ENCODE data around the gene RAB27A. TPM values are rescaled to one million over a fixed set of nuclear protein-coding genes. Genes with fewer than 3 reads are reported as not detected.

The RAB27A gene
- total RNA-seq, 4 donors from 2014 or later, result 8.3 to 30.8 (median 18.2) TPM

DNA sequence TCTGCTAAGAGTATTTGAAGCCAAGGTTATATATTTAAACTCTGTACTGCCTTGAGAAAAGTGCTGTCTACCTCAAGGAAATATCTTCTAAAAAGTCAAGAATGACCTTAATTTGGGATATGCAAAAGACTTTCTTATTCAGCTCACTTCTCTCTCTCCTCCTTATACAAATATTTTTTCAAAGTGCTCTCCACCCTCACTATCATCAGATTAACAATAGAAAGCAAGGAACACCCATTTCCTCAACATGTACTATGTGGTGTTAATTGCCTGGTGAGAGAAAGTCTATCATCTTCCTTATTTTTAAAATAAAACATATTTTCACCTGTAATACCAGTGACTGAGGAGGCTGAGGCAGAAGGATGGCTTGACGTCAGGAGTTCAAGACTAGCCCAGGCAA lies 48.4 kb downstream of the RAB27A start:
- DNase-seq, result no peak
- Histone ChIP-seq H3K4me3 (no peak overlapping the region), H3K4me1 (no peaks in the 10 kb centered on the region), H3K9me3 (no peaks in the 10 kb centered on the region), H3K27ac (no peak overlapping the region), H3K27me3 (no peaks in the 10 kb centered on the region), H3K36me3 (no peaks in the 10 kb centered on the region)
- TF ChIP-seq POLR2A (IDR thresholded peaks at IDR 0.05), result no peak
- TF ChIP-seq, protein P1, sequence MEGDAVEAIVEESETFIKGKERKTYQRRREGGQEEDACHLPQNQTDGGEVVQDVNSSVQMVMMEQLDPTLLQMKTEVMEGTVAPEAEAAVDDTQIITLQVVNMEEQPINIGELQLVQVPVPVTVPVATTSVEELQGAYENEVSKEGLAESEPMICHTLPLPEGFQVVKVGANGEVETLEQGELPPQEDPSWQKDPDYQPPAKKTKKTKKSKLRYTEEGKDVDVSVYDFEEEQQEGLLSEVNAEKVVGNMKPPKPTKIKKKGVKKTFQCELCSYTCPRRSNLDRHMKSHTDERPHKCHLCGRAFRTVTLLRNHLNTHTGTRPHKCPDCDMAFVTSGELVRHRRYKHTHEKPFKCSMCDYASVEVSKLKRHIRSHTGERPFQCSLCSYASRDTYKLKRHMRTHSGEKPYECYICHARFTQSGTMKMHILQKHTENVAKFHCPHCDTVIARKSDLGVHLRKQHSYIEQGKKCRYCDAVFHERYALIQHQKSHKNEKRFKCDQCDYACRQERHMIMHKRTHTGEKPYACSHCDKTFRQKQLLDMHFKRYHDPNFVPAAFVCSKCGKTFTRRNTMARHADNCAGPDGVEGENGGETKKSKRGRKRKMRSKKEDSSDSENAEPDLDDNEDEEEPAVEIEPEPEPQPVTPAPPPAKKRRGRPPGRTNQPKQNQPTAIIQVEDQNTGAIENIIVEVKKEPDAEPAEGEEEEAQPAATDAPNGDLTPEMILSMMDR (IDR thresholded peaks at IDR 0.05), result no peak

DNA sequence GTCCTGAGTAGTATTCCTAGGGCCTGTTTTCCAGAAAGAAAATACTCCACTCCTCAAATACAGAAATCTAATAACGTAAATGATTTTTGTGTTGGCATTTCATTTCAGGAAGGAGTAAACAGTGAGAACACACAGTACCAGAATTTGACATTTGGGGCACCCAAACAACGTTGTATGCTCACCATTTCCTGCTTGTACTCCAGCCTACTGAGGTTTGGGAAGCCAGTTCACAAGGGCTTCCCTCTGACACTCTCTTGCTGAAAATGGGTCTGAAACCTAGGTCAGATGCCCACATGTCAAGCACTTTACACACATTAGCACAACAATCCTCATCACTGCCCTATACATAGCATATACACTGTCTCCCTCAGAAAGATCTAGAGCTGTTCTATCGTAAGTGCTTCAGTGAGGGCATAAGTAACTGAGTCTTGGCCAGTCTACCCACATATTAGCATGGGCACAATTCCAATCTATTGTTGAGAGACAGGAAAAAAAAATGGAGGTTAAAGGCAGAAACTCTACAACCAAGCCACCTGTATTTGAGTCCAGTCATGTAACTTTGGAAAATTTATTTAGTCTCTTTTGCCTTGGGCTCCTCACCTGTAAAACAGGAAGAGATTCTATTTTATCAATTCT lies 49.4 kb downstream of the RAB27A start:
- Histone ChIP-seq H3K27ac (peak overlapping the region in 1 of 4 donors; percentile 6), H3K9me3 (no peaks in the 10 kb centered on the region), H3K4me3 (no peak overlapping the region), H3K27me3 (no peaks in the 10 kb centered on the region), H3K4me1 (no peaks in the 10 kb centered on the region), H3K36me3 (no peaks in the 10 kb centered on the region)
- no peak for TF ChIP-seq POLR2A (IDR thresholded peaks at IDR 0.05)
- TF ChIP-seq, protein P1 (IDR thresholded peaks at IDR 0.05), result no peak
- no peak for DNase-seq

DNA sequence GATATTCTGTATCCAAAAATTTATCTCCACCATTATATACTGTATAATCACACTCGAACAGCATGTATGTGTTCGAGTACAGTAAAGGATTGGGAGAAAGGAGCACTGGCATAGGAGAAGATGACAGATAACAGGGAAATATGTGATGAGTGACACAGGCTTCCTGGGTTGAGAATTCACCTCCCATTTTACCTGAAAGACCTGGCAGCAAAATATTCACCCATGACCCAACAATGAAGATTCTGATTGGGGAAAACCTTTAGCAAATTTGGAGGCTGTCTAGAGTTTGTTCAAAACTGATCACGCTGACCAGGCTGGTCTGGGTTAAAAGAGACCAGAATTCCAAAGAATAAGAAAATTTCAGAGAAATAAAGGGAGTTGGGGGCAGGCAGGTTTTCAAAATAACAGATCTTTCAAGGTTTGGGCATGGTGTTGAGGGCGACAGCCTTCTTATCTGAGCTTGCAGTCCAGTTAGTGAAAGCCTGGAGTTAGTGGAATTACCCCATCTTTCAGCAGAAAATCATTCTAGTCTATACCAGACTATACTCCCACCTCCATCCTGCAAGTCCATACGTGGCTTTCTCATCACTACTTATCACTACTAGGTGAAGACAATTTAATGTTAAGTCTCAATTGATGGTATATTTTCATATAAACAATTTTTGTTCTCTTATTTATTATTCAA lies 50.0 kb downstream of the RAB27A start:
- H3K4me3 ChIP-seq, result no peak overlapping the region
- peak overlapping the region in 1 of 4 donors; percentile 6 for H3K27ac ChIP-seq
- H3K36me3 ChIP-seq, result no peaks in the 10 kb centered on the region
- no peaks in the 10 kb centered on the region for H3K4me1 ChIP-seq
- no peak for TF ChIP-seq POLR2A (IDR thresholded peaks at IDR 0.05)
- TF ChIP-seq, protein P1 (IDR thresholded peaks at IDR 0.05), result no peak
- no peak for DNase-seq
- H3K27me3 ChIP-seq, result no peaks in the 10 kb centered on the region
- H3K9me3 ChIP-seq, result no peaks in the 10 kb centered on the region

DNA sequence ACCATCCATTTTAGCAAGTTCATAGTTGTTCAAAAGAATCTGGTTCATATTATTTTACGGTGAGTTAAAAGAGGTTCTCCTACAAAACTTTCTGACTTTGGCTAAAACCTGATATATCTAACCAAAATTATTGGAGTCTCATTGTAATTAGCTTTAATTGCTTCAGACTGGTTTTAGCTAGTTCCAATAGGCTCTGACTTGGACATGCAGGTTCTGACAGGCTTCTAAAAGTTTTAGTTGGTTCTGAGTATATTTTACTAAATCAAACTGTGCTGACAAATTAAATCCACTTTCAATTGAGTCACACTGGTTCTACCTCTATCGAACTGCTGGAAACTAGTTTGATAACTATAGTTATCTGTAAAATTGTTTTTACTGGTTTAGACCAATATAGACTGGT lies 50.7 kb downstream of the RAB27A start:
- TF ChIP-seq, protein P1 (IDR thresholded peaks at IDR 0.05), result no peak
- TF ChIP-seq POLR2A (IDR thresholded peaks at IDR 0.05), result no peak
- H3K4me1 ChIP-seq, result no peaks in the 10 kb centered on the region
- no peak for DNase-seq
- no peaks in the 10 kb centered on the region for H3K36me3 ChIP-seq
- H3K9me3 ChIP-seq, result no peaks in the 10 kb centered on the region
- no peak overlapping the region for H3K27ac ChIP-seq
- H3K27me3 ChIP-seq, result no peaks in the 10 kb centered on the region
- no peak overlapping the region for H3K4me3 ChIP-seq

DNA sequence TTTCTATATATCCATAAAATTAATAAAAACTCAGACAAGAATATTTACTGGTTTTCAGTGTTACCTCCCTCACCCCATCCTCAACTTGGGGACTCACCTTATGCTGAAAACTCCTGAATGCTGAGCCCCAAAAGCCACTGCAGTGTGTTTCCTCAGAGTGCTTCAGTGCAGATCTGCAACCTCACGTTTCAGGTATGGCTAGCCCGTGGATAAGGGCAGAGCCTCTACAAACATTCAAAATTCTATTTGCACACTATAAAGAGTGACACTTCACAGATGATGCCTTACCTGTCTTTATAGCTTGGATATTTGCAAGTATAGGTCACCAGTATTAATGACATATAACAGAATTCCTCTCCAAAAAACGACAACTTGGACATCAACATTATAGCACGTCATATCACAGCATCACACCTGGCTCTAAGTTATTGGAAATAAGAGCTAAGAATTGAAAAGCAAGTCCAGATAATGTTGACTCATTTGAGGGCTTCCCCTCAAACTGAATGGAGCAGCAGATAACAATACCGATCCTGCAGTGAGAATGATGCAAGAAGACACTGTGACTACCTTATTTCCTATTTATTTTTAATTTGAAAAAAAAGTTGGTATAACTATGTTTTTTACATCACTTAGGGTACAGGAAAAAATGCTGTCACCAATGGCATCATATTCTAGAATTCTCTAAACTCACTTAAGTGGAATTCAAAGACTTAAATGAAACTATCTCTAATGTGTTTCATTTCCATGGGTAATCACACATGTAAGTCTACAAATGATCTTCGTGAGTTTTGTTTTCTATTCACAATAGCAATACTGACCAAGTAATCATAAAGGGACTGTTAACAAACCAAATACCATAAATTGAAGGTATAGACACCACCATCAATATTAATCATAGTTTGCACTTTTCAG lies 52.1 kb downstream of the RAB27A start:
- Histone ChIP-seq H3K27me3 (no peaks in the 10 kb centered on the region), H3K9me3 (no peaks in the 10 kb centered on the region), H3K27ac (no peak overlapping the region), H3K4me3 (peak overlapping the region in 1 of 4 donors; percentile 11), H3K36me3 (no peaks in the 10 kb centered on the region), H3K4me1 (no peaks in the 10 kb centered on the region)
- no peak for DNase-seq
- no peak for TF ChIP-seq POLR2A (IDR thresholded peaks at IDR 0.05)
- TF ChIP-seq, protein P1 (IDR thresholded peaks at IDR 0.05), result peak in 1 of 6 experiments; percentile 25
